ENCODE measurements around the gene MRI1. TPM values are rescaled to one million over a fixed set of nuclear protein-coding genes. Genes with fewer than 3 reads are reported as not detected.

MRI1 gene
- total RNA-seq, 6 experiments from 2014 or later: 14.5 to 30.5 (median 24.1) TPM

DNA sequence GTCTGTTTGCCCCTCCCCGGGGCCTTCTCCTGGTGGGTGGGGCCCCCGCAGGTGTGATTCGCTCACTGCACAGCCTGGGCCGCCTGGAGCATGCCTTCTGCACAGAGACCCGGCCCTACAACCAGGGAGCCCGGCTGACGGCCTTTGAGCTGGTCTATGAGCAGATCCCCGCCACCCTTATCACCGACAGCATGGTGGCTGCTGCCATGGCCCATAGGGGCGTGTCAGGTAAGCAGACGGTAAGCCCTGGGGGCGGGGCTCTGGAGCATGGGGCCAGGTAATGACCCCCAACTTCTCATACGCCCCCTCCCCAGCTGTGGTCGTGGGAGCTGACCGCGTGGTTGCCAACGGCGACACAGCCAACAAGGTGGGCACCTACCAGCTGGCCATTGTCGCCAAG is 4.2 kb downstream of the MRI1 start:
- Histone ChIP-seq H3K4me1 (peaks cover 0 to 21% (median 4%) of the 10 kb centered on the region in 4 donors), H3K9me3 (no peaks in the 10 kb centered on the region), H3K4me3 (no peak overlapping the region), H3K27ac (peak overlapping the region in 1 of 3 donors; percentile 40), H3K36me3 (peaks cover 0 to 36% (median 7%) of the 10 kb centered on the region in 4 donors), H3K27me3 (no peaks in the 10 kb centered on the region)
- no peak for TF ChIP-seq POLR2A (IDR thresholded peaks at IDR 0.05)
- TF ChIP-seq, protein P1, sequence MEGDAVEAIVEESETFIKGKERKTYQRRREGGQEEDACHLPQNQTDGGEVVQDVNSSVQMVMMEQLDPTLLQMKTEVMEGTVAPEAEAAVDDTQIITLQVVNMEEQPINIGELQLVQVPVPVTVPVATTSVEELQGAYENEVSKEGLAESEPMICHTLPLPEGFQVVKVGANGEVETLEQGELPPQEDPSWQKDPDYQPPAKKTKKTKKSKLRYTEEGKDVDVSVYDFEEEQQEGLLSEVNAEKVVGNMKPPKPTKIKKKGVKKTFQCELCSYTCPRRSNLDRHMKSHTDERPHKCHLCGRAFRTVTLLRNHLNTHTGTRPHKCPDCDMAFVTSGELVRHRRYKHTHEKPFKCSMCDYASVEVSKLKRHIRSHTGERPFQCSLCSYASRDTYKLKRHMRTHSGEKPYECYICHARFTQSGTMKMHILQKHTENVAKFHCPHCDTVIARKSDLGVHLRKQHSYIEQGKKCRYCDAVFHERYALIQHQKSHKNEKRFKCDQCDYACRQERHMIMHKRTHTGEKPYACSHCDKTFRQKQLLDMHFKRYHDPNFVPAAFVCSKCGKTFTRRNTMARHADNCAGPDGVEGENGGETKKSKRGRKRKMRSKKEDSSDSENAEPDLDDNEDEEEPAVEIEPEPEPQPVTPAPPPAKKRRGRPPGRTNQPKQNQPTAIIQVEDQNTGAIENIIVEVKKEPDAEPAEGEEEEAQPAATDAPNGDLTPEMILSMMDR (IDR thresholded peaks at IDR 0.05): no peak
- 77% methylated on average over 4 of the region's 19 CpGs for WGBS (ENCODE audit: insufficient coverage, low coverage, low lambda C conversion rate, missing lambda C conversion rate)
- intact Hi-C loops (cut with DNase I): no loop called here
- DNase-seq (no peak), ATAC-seq (no peak)

DNA sequence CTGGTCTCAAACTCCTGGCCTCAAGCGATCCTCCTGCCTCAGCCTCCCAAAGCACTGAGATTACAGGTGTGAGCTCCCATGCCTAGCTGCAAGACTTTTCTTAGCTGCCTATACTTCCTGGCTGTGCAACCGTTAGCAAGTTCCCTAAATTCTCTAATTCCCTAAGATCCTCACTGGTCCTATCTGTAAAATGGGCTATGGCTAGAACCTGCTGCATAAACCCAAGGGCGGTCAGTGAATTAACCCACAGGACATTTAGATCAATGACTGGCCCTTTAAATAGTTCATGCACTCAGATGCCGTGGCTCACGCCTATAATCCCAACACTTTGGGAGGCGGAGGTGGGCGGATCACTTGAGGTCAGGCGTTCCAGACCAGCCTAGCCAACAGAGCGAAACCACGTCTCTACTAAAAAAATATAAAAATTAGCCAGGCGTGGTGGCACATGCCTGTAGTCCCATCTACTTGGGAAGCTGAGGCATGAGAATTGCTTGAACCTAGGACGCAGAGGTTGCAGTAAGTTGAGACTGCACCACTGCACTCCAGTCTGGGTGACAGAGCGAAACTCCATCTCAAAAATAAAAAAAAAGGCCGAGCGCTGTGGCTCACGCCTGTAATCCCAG is 5.8 kb downstream of the MRI1 start:
- no peak overlapping the region for H3K4me3 ChIP-seq
- peaks cover 0 to 25% (median 4%) of the 10 kb centered on the region in 4 donors for H3K4me1 ChIP-seq
- 87% methylated on average over 11 of the region's 16 CpGs for WGBS (ENCODE audit: insufficient coverage, low coverage, low lambda C conversion rate, missing lambda C conversion rate)
- H3K36me3 ChIP-seq: peaks cover 0 to 36% (median 7%) of the 10 kb centered on the region in 4 donors
- H3K27ac ChIP-seq: no peak overlapping the region
- no peak for TF ChIP-seq POLR2A (IDR thresholded peaks at IDR 0.05)
- TF ChIP-seq, protein P1 (IDR thresholded peaks at IDR 0.05): no peak
- DNase-seq (no peak), ATAC-seq (no peak)
- intact Hi-C loops (cut with DNase I): no loop called here
- H3K9me3 ChIP-seq: no peaks in the 10 kb centered on the region
- no peaks in the 10 kb centered on the region for H3K27me3 ChIP-seq

DNA sequence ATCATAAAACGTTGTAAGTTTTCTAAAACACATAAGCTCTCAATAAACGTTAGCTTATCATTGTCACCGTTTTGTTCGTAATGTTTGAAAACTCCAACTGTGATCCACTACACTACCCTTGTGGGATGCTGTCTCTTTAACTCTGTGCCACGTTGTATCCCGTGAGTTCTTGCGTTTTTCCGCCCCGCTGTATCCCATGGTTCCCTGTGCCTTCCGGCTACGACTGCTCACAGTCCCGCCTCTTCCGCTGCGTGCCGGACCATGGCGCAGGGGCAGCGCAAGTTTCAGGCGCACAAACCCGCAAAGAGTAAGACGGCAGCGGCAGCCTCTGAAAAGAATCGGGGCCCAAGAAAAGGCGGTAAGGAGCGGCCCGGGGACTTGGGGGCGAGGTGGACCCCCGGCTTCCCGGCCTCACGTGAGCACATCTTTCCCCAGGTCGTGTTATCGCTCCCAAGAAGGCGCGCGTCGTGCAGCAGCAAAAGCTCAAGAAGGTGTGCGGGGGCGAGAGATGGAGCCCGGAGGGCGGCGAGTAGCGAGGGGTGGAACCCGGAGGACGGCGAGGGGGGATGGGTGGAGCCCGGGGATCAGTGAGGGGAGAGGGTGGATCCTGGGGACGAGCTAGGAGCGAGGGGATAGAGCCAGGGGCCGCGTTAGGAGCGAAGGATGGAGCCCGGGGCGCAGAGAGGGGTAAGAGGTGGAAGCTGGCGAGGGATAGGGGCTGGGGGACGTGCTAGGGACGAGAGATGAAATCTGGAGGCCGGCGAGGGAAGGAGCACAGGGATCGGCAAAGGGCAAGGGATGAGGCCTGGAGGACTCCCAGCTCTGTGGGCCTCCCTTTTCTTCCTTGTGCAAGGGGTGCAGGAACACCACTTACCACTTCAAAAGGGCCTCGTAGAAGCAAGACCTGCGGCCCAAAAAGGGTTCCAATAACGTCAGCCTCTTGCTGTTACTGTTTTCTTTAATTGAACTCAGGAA is 10.2 kb downstream of the MRI1 start, which contains the start of gene C19orf53:
TSS of gene C19orf53 (plus strand) at position 240 of the 975 bp plus-strand sequence. CDS start at position 262, 22 bp downstream.
- peak; percentile 73 for TF ChIP-seq POLR2A (IDR thresholded peaks at IDR 0.05)
- TF ChIP-seq, protein P1 (IDR thresholded peaks at IDR 0.05): no peak
- peak within 1 kb of the TSS; percentile 47 to 71 (median 62) for H3K27ac ChIP-seq
- ATAC-seq: peak; percentile 98 to 99 (median 98)
- WGBS (ENCODE audit: insufficient coverage, low coverage, low lambda C conversion rate, missing lambda C conversion rate): under 1% methylated on average over 52 of the region's 61 CpGs
- intact Hi-C loops (cut with DNase I): no loop called here
- peaks cover 0 to 13% (median 2%) of the 10 kb centered on the region in 4 donors for H3K4me1 ChIP-seq
- peaks cover 0 to 39% (median 13%) of the 10 kb centered on the region in 4 donors for H3K36me3 ChIP-seq
- H3K27me3 ChIP-seq: no peaks in the 10 kb centered on the region
- H3K4me3 ChIP-seq: peak within 1 kb of the TSS; percentile 82 to 85 (median 83)
- peak; percentile 89 to 94 (median 92) for DNase-seq
- no peaks in the 10 kb centered on the region for H3K9me3 ChIP-seq

DNA sequence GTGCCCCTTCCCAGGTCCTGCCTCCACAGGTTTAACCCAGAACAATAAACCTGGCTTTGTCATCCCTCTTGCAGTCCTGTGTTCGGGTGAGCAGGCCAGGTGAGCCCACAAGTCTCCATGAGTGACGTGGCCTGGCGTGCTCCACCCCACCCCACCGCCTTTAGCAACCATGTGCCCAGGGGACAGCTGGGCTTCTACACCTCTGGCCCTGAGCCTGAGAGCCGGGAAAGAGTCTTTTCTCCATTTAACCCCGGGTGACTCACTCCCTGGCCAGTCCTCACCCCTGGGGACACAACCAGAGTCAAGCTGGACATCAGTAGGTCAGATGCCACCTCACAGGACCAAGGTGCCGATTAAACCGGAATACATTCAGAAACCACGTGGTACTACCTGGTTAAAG is 14.1 kb downstream of the MRI1 start:
- WGBS (ENCODE audit: insufficient coverage, low coverage, low lambda C conversion rate, missing lambda C conversion rate): 91% methylated on average over 6 of the region's 9 CpGs
- DNase-seq (no peak), ATAC-seq (no peak)
- intact Hi-C loops (cut with DNase I): no loop called here
- no peak overlapping the region for H3K4me3 ChIP-seq
- no peaks in the 10 kb centered on the region for H3K27me3 ChIP-seq
- no peak overlapping the region for H3K27ac ChIP-seq
- no peaks in the 10 kb centered on the region for H3K9me3 ChIP-seq
- TF ChIP-seq, protein P1 (IDR thresholded peaks at IDR 0.05): no peak
- TF ChIP-seq POLR2A (IDR thresholded peaks at IDR 0.05): no peak
- peaks cover 0 to 12% (median 6%) of the 10 kb centered on the region in 4 donors for H3K36me3 ChIP-seq
- H3K4me1 ChIP-seq: peaks cover 0 to 13% (median 2%) of the 10 kb centered on the region in 4 donors

Data from right lobe of liver (tissue), 6 donors.